Epithelial cell of proximal tubule (primary cell): ENCODE results near the gene CTDP1. TPM values are rescaled to one million over a fixed set of nuclear protein-coding genes. Genes with fewer than 3 reads are reported as not detected.

Experiments used
- DNase-seq: peaks from one replicate; pipeline ENCODE4 v3.0.0-alpha.2; 2011; ENCODE audit warnings: low read depth
- H3K4me3 ChIP-seq: 2 replicates; pipeline ENCODE4 v1.5.1; 2011; ENCODE audit warnings: low read depth, mild to moderate bottlenecking, low read length
- total RNA-seq: library from RNA; depleted of rRNA; stranded (reverse); fragments of >200 nt; gene quantifications from 2 replicates; pipeline ENCODE4 v1.2.3, GENCODE V29; 2015
- TF ChIP-seq, protein P1 (sequence below): conservative IDR thresholded peaks from 2 replicates; pipeline ENCODE4 v1.5.1; 2012; ENCODE audit warnings: low read depth, mild to moderate bottlenecking, low read length

The CTDP1 gene
- total RNA-seq, 1 donor from 2014 or later = 13.9 TPM

DNA sequence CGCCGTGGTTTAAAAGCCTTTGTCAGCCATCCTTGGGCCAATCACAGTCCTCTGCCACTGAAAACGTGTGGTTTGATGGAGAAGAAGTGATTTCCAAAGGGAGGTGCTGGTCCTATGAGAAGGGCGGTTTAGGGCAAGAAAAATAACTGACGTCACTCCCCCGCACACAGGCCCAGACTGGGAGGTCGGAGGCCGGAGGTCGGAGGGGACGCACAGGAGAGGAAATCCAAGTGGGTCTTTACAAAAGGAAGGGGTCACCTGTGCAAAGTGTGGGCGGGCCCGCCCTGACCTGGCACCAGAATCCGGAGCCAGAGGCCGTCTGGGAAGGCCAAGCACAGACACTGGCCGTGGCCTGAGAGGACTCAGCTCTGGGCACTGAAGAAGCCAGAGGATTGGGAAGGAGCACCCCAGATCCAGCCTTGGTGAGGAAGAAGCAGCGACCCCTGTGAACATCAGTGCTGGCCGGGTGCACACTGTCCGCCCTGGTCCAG lies 100.1 kb downstream of the CTDP1 start:
- no peak for DNase-seq
- TF ChIP-seq, protein P1, sequence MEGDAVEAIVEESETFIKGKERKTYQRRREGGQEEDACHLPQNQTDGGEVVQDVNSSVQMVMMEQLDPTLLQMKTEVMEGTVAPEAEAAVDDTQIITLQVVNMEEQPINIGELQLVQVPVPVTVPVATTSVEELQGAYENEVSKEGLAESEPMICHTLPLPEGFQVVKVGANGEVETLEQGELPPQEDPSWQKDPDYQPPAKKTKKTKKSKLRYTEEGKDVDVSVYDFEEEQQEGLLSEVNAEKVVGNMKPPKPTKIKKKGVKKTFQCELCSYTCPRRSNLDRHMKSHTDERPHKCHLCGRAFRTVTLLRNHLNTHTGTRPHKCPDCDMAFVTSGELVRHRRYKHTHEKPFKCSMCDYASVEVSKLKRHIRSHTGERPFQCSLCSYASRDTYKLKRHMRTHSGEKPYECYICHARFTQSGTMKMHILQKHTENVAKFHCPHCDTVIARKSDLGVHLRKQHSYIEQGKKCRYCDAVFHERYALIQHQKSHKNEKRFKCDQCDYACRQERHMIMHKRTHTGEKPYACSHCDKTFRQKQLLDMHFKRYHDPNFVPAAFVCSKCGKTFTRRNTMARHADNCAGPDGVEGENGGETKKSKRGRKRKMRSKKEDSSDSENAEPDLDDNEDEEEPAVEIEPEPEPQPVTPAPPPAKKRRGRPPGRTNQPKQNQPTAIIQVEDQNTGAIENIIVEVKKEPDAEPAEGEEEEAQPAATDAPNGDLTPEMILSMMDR = no peak
- H3K4me3 ChIP-seq = no peak overlapping the region

DNA sequence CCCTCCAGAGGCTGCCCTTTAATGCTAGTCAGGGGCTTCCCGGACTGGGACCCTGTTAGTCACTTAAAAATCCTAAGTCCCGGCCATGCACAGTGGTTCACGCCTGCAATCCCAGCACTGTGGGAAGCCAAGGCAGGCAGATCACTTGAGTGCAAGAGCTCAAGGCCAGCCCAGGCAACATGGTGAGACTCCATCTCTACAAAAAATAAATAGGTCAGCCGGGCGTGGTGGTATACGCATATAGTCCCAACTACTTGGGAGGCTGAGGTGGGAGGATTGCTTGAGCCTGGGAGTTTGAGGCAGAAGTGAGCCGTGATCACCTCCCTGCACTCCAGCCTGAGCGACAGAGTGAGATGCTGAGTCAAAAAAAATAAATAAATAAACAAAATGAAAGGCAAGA lies 100.9 kb downstream of the CTDP1 start:
- H3K4me3 ChIP-seq = no peak overlapping the region
- no peak for DNase-seq
- TF ChIP-seq, protein P1 = no peak

DNA sequence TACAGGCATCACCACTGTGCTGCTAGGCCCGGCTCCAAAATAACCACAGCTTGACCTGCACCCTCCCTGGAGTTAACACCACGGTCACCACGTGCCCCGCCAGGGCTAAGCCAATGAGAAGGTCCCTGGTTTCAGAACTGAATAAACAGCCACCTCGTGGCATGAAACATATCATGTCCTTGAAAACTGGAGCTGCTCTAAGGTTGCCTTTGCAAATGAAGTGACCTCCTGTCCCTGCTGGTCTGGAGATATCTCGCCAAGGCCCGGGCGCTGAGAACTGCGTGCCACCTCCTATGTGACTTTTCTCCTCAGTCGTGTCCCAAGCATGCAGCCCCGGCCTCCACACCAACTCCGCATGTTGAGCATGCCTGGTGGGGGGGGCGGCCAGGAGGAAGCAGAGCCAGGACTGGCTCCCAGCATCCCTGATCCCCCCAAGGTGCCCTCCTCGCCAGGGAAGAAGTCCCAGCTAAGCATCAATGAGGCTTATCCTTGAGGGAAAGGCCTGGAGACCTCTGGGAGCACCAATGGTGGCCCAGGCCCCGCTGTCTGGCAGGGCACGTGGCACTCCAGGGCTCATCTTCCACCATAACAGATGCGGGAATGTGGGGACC lies 101.8 kb downstream of the CTDP1 start:
- no peak overlapping the region for H3K4me3 ChIP-seq
- no peak for DNase-seq
- TF ChIP-seq, protein P1 = no peak

DNA sequence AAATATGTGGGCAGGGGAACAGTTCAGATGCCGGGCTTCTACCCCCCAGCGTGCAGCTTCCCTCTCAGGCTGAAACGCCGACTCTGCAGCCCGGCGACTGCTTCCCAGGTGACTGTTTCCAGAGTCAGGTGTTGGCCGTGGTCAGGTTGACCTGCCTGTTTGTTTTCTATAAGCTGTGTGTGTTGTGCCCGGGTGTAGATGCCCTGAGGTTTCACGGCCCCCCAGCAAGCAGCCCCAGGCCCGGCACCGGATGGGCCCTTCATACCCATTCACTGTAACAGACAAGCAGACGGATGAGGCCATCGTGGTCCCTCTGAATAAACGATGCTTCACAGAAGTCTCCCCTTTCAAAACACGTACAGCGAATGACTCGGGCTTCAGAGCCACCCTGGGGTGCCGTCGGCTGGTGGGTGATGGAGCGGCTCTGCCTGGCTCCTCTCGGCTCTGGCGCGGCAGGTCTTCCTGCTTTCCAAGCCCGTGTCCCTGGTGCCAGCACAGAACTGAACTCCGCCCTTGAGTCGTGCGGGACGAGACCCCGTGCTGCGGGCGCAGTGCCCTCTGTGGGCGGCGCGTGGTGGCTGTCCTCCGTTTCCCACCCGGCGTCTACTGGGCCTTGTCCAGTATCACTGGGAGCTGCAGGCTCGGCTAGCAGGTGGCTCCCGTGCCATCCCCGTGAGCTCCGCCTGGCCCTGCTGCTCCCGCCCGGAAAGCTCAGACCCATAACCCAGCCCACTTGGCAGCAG lies 103.1 kb downstream of the CTDP1 start:
- TF ChIP-seq, protein P1 = no peak
- DNase-seq = no peak
- no peak overlapping the region for H3K4me3 ChIP-seq

DNA sequence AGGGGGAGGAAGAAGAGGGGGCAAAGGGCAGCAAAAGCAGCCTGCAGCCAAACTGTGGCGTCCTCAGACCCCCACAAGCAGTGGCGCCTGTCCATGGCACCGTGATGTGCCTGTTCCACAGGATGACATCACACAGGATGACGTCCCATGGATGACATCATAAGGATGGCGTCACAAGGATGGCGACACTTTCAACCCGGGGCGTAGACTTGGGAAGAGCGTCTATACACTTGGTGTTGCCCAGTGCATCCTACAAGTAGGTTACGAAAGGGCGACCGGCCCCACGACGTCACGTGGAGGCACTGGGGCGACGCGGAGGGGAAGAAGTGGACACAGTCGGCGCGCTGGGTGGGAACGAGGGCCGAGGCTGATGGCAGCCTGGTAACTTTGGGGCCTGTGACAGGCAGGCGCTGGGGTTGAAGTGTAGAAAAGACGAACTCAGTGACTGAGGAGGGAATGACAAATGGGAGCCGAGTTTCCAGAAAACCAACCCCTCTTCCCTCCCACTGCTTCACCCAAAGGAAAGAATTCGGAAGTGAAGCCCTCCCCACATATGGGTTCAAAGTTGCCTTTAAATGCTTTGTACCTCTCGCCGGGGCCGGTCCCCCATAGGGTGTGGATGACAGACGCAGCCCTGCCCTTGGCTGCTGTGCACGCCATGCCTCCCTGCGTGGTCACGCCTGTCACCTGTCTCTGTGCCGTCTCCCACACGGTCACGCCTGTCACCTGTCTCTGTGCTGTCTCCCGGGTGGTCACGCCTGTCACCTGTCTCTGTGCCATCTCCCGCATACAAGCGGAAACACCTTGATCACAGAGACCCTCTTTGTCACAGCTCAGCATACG lies 104.7 kb downstream of the CTDP1 start:
- no peak for DNase-seq
- TF ChIP-seq, protein P1 = no peak
- H3K4me3 ChIP-seq = peak overlapping the region; percentile 16

DNA sequence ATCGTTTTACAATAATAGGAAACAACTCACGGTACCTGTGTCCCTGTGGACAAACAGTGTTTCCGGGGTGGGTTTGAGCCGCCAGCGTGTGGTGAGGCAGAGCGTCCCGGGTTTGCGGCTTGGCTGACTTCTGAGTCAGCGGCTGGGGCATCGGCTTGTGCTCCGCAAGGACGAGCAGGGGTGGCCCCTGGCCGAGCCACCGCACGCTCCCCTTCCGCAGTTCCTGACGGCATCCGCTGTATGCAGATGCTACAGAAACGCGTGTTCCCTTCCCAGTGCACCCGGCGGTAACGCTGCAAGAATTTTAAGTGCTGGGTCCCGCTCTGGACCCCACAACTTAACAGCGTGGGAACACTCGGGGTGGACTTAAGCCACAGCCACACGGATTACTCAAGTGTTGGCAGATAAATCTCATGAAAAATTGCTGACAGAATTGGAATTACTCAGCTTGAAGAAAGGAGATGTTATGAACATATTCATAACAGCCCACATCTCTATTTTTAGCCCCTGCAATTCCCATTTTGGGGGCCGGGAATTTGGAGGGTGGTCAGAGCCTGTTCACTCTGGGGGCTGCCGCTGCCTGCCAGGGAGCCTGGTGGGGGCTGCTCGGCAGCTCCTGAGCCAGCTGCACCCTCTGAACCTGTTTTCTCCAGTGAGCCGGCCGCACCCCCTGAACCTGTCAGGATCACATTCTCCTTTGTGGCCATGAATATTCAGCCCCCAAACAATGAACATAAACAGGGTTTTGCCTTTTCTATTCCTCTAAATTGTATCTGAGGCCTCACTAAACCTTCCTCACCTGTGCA lies 105.6 kb downstream of the CTDP1 start:
- DNase-seq = no peak
- peak overlapping the region; percentile 16 for H3K4me3 ChIP-seq
- TF ChIP-seq, protein P1 = no peak
